Fibroblast of the conjunctiva (primary cell): ENCODE measurements around the gene SMIM5.

Source experiments
- DNase-seq: peaks from one replicate; pipeline ENCODE4 v3.0.0-alpha.2; 2010; ENCODE audit warnings: low read depth

SMIM5 gene

GRCh38 chr17:75603123-75603522, 30.1 kb upstream of the SMIM5 start:
- DNase-seq, result no peak

GRCh38 chr17:75604034-75604695, 29.1 kb upstream of the SMIM5 start:
- DNase-seq, result no peak

GRCh38 chr17:75605790-75606189, 27.4 kb upstream of the SMIM5 start:
- DNase-seq, result no peak

- DNase-seq, result no peak
These were observed 26.1 kb upstream of the SMIM5 start for GRCh38 chr17:75607086-75607485.

- DNase-seq, result no peak
These were observed 22.9 kb upstream of the SMIM5 start for GRCh38 chr17:75610103-75610984.

- DNase-seq, result no peak
These were observed 21.3 kb upstream of the SMIM5 start for GRCh38 chr17:75611851-75612429.

- no peak for DNase-seq
These were observed 20.2 kb upstream of the SMIM5 start for GRCh38 chr17:75612906-75613626.

GRCh38 chr17:75614006-75614405, 19.2 kb upstream of the SMIM5 start:
- no peak for DNase-seq

GRCh38 chr17:75614556-75615270, 18.5 kb upstream of the SMIM5 start:
- DNase-seq, result no peak

- no peak for DNase-seq
These were observed 17.9 kb upstream of the SMIM5 start for GRCh38 chr17:75615301-75615700.

GRCh38 chr17:75616521-75617122, 16.6 kb upstream of the SMIM5 start:
- DNase-seq, result no peak

GRCh38 chr17:75617218-75617617, 16.0 kb upstream of the SMIM5 start:
- DNase-seq, result no peak

GRCh38 chr17:75617675-75618074, 15.6 kb upstream of the SMIM5 start:
- DNase-seq, result no peak

- DNase-seq, result no peak
These were observed 13.5 kb upstream of the SMIM5 start for GRCh38 chr17:75619506-75620431.

GRCh38 chr17:75621489-75621888, 11.7 kb upstream of the SMIM5 start:
- DNase-seq, result no peak

GRCh38 chr17:75622076-75622475, 11.2 kb upstream of the SMIM5 start:
- no peak for DNase-seq

- no peak for DNase-seq
These were observed 10.4 kb upstream of the SMIM5 start for GRCh38 chr17:75622771-75623273.

GRCh38 chr17:75623386-75623785, 9.8 kb upstream of the SMIM5 start:
- DNase-seq, result no peak

GRCh38 chr17:75624021-75624420, 9.2 kb upstream of the SMIM5 start:
- no peak for DNase-seq

- no peak for DNase-seq
These were observed 8.4 kb upstream of the SMIM5 start for GRCh38 chr17:75624714-75625345.
